Inflammatory macrophage (primary cell): Measurements from ENCODE around the gene GSG1.
"Not testable (repeated sequence)": the region's sequence is repeated elsewhere in the genome, so short reads cannot be mapped to it uniquely, and the experiment has no call there.

ENCODE experiments used
- DNase-seq, 2 donors: peaks; one replicate each; pipeline ENCODE4 v3.0.0-alpha.2; 2020 to 2022

GSG1 gene

DNA sequence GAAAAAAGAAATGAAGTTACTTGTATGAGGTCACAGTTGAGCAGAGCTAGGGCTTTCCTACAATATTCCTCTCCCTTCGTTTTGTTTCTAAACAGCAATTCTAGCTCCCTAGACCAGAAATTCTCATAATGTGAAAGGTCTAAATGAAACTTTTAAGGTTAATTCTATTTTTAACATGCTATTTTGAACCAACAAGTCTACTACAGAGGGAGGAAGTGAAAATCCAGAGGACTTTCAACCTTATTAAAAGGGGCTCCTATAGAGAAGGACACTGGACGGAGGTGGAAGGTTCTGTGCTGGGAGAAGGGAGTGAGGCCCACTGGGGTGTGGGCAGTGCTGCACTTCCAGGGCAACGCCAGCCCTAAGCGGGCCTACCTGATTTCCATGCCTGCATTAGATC lies 13.4 kb downstream of the GSG1 start:
- DNase-seq: no peak

GRCh38 chr12:13088496-13088895 lies 15.0 kb downstream of the GSG1 start:
- DNase-seq: no peak

DNA sequence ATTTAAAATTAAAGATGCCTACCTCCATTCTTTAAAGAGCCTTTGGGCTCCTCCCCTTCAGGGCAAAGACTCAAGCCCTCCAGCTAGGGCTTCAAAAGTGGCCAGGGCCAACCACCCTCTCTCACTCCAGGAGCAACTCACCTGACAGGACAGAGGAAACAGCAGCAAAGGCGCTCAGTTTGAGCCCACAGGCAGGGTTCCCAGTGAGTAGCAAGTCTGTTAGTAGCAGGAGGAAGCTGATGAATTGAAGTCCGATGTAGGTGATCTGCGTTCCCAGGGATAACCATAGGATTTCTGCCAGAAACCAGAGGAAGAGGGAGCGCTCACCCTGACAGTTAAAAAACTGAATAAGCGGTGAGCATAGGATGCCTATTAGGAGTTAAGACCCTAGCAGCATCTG lies 15.7 kb downstream of the GSG1 start:
- DNase-seq: no peak

- DNase-seq: no peak
These were observed 17.3 kb downstream of the GSG1 start for GRCh38 chr12:13085968-13086686.

- no peak for DNase-seq
These were observed 18.4 kb downstream of the GSG1 start for GRCh38 chr12:13084898-13085640.

GRCh38 chr12:13083638-13084037 lies 19.8 kb downstream of the GSG1 start:
- DNase-seq: not testable (repeated sequence)

GRCh38 chr12:13082861-13083260 lies 20.6 kb downstream of the GSG1 start:
- peak in 1 of 2 donors; percentile 31 for DNase-seq

DNA sequence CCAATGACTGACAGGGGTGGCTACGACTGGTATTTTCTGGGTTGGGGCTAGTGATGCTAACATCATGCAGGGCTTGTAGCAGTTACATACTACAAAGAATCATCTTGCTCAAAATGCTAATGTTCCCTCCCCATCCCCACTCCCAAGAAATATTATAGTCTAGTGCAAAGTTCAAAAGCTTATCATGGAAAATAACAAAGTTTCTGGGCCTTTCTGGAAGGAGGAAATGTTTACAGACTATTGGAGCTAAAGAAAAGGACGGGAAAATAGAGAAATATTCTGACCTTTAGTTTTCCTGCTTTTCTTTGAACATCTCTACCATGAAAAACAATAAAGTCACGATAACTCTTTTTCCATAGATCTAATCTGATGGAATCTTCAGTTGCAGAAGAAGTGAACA lies 23.2 kb downstream of the GSG1 start:
- DNase-seq: no peak

DNA sequence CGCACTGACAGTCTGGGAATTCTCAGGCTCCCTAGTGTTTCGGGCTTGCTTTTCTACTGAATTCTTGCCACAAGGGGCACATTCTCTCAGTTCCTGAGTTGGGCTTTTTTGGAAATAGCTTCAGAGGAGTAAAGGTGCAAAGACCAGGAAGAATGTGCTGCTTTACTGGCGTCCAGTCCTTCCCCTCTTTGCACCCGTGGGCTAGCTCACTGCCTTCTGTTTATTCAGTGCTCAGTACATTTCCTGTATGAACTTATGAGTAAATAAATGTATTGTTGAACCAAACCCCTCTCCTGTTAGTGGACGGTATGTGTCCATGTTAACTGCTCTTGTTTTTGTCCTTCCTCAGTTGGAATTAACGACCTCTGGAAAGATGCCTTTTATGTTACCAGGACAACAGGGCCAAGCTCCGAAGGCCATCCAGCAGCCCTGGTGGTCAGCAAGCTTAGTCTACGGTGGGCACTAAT lies 24.0 kb downstream of the GSG1 start:
- DNase-seq: no peak

DNA sequence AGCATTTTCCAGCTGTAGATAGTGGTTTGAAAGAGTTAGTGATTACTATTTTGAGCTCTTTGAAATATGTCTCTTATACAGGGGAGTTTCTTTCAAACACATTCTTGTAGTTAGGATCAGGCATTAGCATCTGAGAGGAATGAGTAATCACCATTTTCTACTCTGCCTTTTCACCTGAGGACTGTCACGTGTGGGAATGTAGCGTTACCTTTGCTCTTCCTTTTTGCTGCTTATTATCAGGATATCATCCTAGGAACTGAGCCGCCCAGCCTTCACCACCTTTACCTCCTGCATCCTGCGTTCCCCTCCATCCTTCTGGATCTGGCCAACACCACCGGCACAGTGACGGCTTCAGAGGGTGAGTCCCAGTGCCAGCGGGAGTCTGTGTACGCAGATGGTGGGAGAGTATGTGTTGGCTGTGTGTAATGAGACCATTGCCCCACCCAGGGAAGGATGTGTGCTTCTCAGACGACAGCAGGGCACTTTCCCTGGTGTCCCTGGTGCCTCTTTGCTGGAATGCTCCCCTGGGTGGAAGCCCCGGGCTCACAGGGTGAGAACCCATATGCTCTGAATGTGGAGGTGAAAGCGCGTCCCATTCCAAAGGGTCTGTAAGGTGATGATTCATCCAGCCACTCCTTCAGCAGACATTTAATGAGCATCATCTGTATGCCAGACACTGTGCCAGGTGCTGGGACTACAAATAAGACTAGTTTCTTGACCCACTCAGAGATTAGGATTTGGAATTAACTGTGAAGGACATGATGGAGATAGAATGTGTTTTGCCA lies 27.5 kb downstream of the GSG1 start:
- DNase-seq: no peak

DNA sequence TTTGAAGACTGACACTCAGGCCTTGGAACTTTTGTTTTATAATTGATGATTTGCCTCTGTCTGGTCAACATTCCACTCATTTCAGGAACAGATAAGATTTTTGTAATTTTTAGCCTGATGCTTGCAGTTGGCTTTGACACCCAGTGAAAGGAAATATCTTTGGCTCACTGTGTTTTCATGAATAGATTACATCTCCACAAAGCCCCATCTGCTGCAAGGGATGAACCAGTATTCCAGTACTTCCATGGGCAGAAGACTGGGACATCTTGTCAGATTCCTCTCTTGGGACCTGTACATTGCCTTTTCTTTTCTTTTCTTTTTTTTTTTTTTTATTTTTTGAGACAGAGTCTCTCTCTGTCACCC lies 28.4 kb downstream of the GSG1 start:
- DNase-seq: no peak

GRCh38 chr12:13074396-13075117 lies 28.9 kb downstream of the GSG1 start:
- no peak for DNase-seq

DNA sequence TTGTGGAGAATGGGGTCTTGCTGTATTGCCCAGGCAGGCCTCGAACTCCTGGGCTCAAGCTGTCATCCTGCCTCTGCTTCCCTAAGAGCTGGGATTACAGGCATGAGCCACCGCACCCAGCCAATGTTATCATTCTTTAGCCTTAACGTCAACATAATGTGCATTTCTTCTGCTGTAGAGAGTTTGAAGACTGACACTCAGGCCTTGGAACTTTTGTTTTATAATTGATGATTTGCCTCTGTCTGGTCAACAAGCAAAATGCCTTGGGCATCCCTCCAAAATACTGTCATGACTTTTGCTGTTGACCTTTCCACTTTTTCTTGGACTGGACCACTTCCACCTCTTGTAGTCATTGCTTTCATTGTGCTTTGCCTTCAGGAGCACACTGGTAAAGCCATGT lies 30.3 kb downstream of the GSG1 start:
- no peak for DNase-seq

DNA sequence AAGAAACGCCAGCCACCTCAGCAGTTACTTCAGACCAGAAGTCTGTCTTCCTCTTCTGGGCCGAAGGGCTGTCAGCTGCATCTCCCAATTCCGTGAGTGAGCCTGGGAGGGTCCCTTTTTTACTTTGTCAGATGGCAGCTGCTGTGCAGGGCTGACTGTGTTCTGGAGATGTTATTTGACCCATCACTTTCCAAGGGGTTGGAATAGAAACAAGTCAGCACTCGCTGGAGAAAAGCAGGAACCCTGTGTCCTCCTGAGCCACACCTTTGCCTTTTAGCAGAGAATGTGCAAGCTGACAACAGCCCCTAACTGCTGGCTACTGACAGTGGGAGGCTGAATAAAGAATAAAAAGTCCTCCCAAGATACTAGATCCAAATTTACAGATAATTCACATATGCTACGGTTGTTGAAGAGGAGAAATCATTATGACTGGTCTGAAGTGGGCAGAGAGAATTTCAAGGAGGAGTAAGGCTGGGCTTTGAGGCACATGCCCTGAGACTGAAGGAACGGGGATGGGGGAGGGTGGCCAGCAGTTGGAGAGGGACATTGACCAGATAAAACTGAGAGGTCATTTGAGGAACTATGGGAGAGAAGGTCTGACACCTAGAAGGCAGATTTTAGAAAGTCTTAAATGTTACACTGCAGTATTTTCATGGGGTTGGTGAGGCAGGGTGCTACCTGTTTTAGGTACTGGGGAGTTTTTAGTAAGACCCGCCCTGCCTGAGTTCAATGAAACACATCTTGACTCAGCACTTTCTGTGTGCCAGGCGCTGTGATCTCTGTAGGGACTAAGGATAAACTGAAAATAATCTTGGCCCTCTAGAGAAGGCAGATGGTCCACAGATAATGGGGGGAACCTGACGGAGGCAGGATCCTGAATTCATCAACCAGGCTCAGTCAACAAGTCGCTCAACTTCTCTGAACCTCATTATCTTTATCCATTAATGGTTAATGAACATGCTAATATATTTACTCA lies 31.9 kb downstream of the GSG1 start:
- no peak for DNase-seq

DNA sequence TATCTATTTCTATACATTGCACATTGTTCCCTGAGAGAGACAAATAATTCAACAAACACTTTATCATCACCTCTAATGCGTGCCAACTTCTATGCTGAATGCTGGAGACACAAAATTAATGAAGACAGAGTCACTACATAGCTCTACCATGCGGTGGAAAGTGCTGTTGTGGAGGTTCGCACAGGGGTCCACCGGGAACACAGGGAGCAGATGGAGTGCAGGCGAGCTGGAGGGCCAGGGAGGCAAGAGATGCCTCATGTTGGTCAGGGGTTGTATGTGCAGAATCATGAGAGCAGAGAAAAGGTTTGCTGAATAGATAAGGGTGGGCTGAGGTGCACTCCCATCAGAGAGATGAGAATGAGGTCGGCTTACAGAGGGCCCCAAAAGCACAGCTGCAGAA lies 34.1 kb downstream of the GSG1 start:
- no peak for DNase-seq

GRCh38 chr12:13067322-13067721 lies 36.1 kb downstream of the GSG1 start:
- DNase-seq: no peak

- DNase-seq: no peak
These were observed 37.0 kb downstream of the GSG1 start for GRCh38 chr12:13066459-13066858.

DNA sequence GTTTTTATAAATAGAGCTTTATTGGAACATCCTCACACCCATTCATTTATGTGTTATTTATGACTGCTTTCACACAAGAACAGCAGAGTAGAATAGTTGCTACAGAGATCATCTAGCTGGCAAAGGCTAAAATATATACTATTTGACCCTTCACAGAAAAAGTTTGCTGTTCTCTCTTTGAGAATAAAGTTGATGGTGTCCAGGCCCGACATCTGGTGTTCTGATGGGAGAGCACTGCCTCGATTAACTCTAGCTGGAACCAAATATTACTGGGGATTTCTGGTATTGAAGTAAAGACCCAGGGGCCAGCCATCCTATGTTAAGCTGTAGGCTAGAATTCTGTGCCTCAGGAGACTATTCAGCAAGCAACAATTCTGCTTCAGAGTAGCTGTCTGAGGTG lies 37.5 kb downstream of the GSG1 start:
- DNase-seq: no peak

- DNase-seq: no peak
These were observed 40.8 kb downstream of the GSG1 start for GRCh38 chr12:13062669-13063068.

GRCh38 chr12:13061377-13061776 lies 42.1 kb downstream of the GSG1 start:
- no peak for DNase-seq

DNA sequence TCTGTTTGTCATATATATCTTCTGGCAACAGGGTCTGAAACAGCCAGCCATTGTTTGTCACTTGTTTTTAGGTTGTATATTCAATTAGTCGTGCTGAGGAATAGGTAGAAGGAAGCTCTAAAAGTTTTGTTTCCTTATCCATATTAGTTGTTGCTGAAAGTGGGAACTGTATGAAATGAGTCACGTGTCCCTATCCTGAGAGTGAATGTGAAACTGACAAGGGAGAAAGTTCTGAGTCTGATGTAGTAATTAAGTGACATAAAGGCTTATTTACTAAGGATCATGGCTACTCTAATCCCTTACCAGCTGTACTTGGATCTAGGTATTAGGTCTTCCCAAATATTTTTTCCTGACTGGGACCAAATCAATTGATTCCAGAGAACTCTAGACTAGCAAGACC lies 42.9 kb downstream of the GSG1 start:
- peak; percentile 22 to 42 for DNase-seq

GRCh38 chr12:13053617-13054016 lies 49.9 kb downstream of the GSG1 start:
- DNase-seq: not testable (repeated sequence)
